CD4-positive, alpha-beta T cell (primary cell): ENCODE measurements around the gene HELQ. TPM values are rescaled to one million over a fixed set of nuclear protein-coding genes. Genes with fewer than 3 reads are reported as not detected.

Experiments used
- ATAC-seq: fragments of 200-7000 bp; cut with Tn5 transposase; one replicate; pipeline ENCODE4 v1.10.0; 2022; ENCODE audit warnings: mild to moderate bottlenecking; ENCODE audit not compliant: poor library complexity
- CTCF ChIA-PET: fragments of 350-600 bp; sonication (Branson Sonifier 250); formaldehyde crosslinking; loops from one replicate; lab custom pipeline; 2021; ENCODE audit warnings: antibody characterized with exemption, inconsistent platforms; lab: Charles Lee
- POLR2A ChIA-PET: fragments of 350-600 bp; sonication (Branson Sonifier 250); formaldehyde crosslinking; loops from one replicate; lab custom pipeline; 2021; ENCODE audit warnings: antibody characterized with exemption, inconsistent platforms; lab: Charles Lee
- DNase-seq, 14 experiments: peaks; one replicate each; pipeline ENCODE4 v3.0.0-alpha.2; 2013 to 2020; ENCODE audit warnings: mixed read lengths in 2 of 14
- H3K27ac ChIP-seq, 2 donors: one replicate each; pipeline versions ENCODE4 v1.5.1 to v1.7.0; 2013; ENCODE audit warnings: low read length in 2 of 2, low read depth in 1 of 2, mild to moderate bottlenecking in 1 of 2
- H3K27me3 ChIP-seq, 2 experiments: 1 replicate in 1 of 2; 2 replicates in 1 of 2; pipeline versions ENCODE4 v1.6.1 to v1.7.0; 2013; ENCODE audit warnings: low read length in 2 of 2, control low read depth in 1 of 2, mild to moderate bottlenecking in 1 of 2, moderate library complexity in 1 of 2; ENCODE audit not compliant: insufficient read depth in 2 of 2, control insufficient read depth in 1 of 2
- H3K36me3 ChIP-seq: one replicate; pipeline ENCODE4 v1.6.1; 2013; ENCODE audit warnings: low read length, control low read depth; ENCODE audit not compliant: insufficient read depth
- H3K4me1 ChIP-seq: one replicate; pipeline ENCODE4 v1.6.1; 2013; ENCODE audit warnings: low read length, control low read depth; ENCODE audit not compliant: insufficient read depth
- H3K4me3 ChIP-seq: one replicate; pipeline ENCODE4 v1.5.1; 2013; ENCODE audit warnings: mild to moderate bottlenecking, low read length, moderate library complexity
- H3K9me3 ChIP-seq, 2 experiments: 1 replicate in 1 of 2; 2 replicates in 1 of 2; pipeline versions ENCODE4 v1.6.1 to v1.7.0; 2013; ENCODE audit warnings: low read length in 2 of 2, mild to moderate bottlenecking in 2 of 2, control low read depth in 1 of 2, moderate library complexity in 1 of 2; ENCODE audit not compliant: control insufficient read depth in 1 of 2, insufficient read depth in 1 of 2
- H3K27ac Mint-ChIP-seq: one replicate; pipeline ENCODE4 v1.8.0; 2020; ENCODE audit warnings: mixed read lengths
- H3K27me3 Mint-ChIP-seq: one replicate; pipeline ENCODE4 v1.8.0; 2021; ENCODE audit warnings: mixed read lengths
- H3K36me3 Mint-ChIP-seq: one replicate; pipeline ENCODE4 v1.8.0; 2021; ENCODE audit warnings: low read depth, mixed read lengths
- H3K4me1 Mint-ChIP-seq: one replicate; pipeline ENCODE4 v1.8.0; 2021; ENCODE audit warnings: low read depth, mixed read lengths
- H3K4me3 Mint-ChIP-seq: one replicate; pipeline ENCODE4 v1.8.0; 2020; ENCODE audit warnings: mild to moderate bottlenecking, mixed read lengths
- H3K9me3 Mint-ChIP-seq: one replicate; pipeline ENCODE4 v1.8.0; 2020; ENCODE audit warnings: mixed read lengths
- intact Hi-C, 2 experiments: fragments of 100-400 bp; cut with DNase I in 1 of 2; cut with micrococcal nuclease in 1 of 2; formaldehyde crosslinking; loops; one replicate each; pipeline versions ENCODE4 v1.15.1 to v1.9.0; 2023 to 2025; cut with DNase I, micrococcal nuclease
- total RNA-seq, 174 experiments: library from RNA in 2 of 174; stranded (reverse) in 2 of 174; gene quantifications; one replicate each; pipeline ENCODE4 v1.2.3 and lab custom pipeline; 2021 to 2026
- TF ChIP-seq, protein P1 (sequence below): fragments of 200-600 bp; IDR thresholded peaks from one replicate; pipeline ENCODE4 v1.8.0; 2022; ENCODE audit warnings: antibody characterized with exemption, mild to moderate bottlenecking

HELQ gene
- total RNA-seq, 2 experiments from 2014 or later, result 21.5 to 24.1 TPM

DNA sequence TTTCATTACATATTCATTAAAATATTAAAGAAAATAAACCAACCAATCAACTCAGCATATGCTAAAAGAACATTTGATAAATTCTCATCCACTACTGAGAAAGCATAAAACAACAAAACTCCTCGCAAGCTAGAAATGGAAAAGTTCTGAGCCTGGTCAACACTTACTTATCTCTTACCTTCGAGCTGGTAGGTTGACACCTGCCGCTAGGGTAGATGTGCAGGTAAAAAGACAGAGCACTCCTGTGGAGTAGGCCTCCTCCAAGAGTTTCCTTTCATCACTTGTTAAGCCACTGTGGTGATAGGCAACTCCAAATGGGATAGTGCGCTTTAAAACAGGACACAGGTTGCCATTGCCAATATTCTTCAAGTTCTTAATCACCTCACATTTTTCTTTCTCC is 18.9 kb downstream of the HELQ start:
- Mint-ChIP-seq H3K27me3 (no peaks in the 10 kb centered on the region), H3K4me3 (no peak overlapping the region), H3K27ac (no peak overlapping the region), H3K9me3 (no peaks in the 10 kb centered on the region), H3K4me1 (no peaks in the 10 kb centered on the region), H3K36me3 (peaks cover 70% of the 10 kb centered on the region)
- Histone ChIP-seq H3K27ac (no peak overlapping the region), H3K36me3 (peaks cover 49% of the 10 kb centered on the region), H3K9me3 (no peaks in the 10 kb centered on the region), H3K27me3 (no peaks in the 10 kb centered on the region), H3K4me3 (no peak overlapping the region), H3K4me1 (no peaks in the 10 kb centered on the region)
- ATAC-seq (no peak), DNase-seq (no peak)
- ChIA-PET CTCF (interaction anchor here (0.9 to 1.3 kb wide), 2 partner anchors 14 to 21 kb away, joined by 3 read pairs; no protein-coding TSS in a partner anchor), POLR2A (no interaction called here)
- TF ChIP-seq, protein P1, sequence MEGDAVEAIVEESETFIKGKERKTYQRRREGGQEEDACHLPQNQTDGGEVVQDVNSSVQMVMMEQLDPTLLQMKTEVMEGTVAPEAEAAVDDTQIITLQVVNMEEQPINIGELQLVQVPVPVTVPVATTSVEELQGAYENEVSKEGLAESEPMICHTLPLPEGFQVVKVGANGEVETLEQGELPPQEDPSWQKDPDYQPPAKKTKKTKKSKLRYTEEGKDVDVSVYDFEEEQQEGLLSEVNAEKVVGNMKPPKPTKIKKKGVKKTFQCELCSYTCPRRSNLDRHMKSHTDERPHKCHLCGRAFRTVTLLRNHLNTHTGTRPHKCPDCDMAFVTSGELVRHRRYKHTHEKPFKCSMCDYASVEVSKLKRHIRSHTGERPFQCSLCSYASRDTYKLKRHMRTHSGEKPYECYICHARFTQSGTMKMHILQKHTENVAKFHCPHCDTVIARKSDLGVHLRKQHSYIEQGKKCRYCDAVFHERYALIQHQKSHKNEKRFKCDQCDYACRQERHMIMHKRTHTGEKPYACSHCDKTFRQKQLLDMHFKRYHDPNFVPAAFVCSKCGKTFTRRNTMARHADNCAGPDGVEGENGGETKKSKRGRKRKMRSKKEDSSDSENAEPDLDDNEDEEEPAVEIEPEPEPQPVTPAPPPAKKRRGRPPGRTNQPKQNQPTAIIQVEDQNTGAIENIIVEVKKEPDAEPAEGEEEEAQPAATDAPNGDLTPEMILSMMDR, result no peak
- intact Hi-C loops, result no loop called here

- no peaks in the 10 kb centered on the region for H3K27me3 ChIP-seq
- DNase-seq (no peak), ATAC-seq (no peak)
- no peak overlapping the region for H3K27ac ChIP-seq
- H3K4me1 ChIP-seq, result no peaks in the 10 kb centered on the region
- Mint-ChIP-seq H3K4me3 (no peak overlapping the region), H3K9me3 (no peaks in the 10 kb centered on the region), H3K36me3 (peaks cover 69% of the 10 kb centered on the region), H3K27me3 (no peaks in the 10 kb centered on the region), H3K4me1 (peaks cover 2% of the 10 kb centered on the region), H3K27ac (no peak overlapping the region)
- ChIA-PET CTCF (interaction anchor here (0.6 kb wide), 1 partner anchor 34 kb away, joined by 3 read pairs; no protein-coding TSS in a partner anchor), POLR2A (no interaction called here)
- intact Hi-C loops, result no loop called here
- no peaks in the 10 kb centered on the region for H3K9me3 ChIP-seq
- no peak overlapping the region for H3K4me3 ChIP-seq
- peaks cover 60% of the 10 kb centered on the region for H3K36me3 ChIP-seq
- TF ChIP-seq, protein P1, result no peak
Observed at GRCh38 chr4:83431200-83431599, 24.4 kb downstream of the HELQ start.

GRCh38 chr4:83418211-83418610 is 37.4 kb downstream of the HELQ start:
- Histone ChIP-seq H3K27ac (no peak overlapping the region), H3K36me3 (peaks cover 86% of the 10 kb centered on the region), H3K9me3 (no peaks in the 10 kb centered on the region), H3K4me1 (no peaks in the 10 kb centered on the region), H3K27me3 (no peaks in the 10 kb centered on the region), H3K4me3 (no peak overlapping the region)
- DNase-seq, result no peak
- CTCF ChIA-PET, result no interaction called here
- no peak for ATAC-seq
- POLR2A ChIA-PET, result no interaction called here
- H3K9me3 Mint-ChIP-seq, result no peaks in the 10 kb centered on the region
- TF ChIP-seq, protein P1, result no peak
- no peaks in the 10 kb centered on the region for H3K27me3 Mint-ChIP-seq
- no peaks in the 10 kb centered on the region for H3K4me1 Mint-ChIP-seq
- no peak overlapping the region for H3K27ac Mint-ChIP-seq
- H3K36me3 Mint-ChIP-seq, result peaks cover 87% of the 10 kb centered on the region
- no peak overlapping the region for H3K4me3 Mint-ChIP-seq
- intact Hi-C loops, result no loop called here
